Fibroblast of peridontal ligament (primary cell): ENCODE results near the gene MRTFB.

Experiments
- DNase-seq: peaks from one replicate; pipeline ENCODE4 v3.0.0-alpha.2; 2010; ENCODE audit errors: extremely low read depth

Gene MRTFB

DNA sequence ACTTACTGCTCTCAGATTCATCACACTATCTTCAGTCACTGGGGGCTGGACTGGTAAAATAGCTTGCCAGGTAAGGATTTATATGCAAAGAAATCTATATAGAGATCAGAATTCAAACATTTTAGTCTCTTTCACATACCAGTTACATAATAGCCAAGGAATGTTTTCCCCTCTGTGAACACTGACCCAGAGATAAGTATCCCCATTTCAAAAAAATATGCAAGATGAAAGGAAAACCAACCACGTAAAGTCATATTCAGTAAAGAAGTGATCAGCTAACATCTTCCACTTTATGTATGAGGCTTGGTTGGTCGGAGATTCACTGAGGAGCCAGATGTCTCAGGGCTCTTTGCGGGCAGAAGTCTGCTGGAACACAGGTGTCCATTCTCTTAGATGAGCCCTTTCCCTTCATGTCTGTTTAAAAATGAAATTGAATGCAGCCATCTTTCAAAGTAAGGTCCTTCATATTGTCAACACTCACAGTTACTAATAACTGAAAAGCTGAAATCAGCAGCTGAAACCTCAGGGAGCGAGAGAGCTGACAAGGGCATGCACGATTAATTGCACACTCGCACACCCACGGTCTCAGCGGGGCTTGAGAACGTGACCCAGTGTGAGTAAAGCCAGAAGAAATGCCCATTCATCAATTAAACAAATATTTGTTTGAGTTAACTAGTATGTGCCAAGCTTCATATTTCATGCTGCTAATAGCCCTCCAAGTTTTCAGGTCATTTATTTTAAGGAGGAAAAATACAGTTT, 161.2 kb downstream of the MRTFB start:
- DNase-seq, result no peak

DNA sequence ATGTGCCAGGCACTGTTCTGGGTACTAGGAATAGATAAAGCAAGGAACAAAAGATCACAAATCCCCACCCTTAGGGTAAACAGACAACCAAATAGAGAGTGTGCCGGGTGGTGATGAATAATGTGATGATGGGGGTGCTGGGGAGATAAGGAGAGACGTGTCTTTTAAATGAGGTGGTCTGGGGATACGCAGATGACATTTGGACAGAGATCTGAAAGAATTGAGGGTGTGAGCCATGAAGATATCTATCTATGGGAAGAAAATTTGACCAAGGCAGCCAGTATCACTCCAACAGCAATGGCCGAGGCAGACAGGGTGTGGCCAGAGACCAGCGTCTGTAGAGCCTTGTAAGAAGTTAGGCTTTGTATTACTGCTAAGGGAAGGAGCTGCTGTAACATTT, 165.3 kb downstream of the MRTFB start:
- no peak for DNase-seq

DNA sequence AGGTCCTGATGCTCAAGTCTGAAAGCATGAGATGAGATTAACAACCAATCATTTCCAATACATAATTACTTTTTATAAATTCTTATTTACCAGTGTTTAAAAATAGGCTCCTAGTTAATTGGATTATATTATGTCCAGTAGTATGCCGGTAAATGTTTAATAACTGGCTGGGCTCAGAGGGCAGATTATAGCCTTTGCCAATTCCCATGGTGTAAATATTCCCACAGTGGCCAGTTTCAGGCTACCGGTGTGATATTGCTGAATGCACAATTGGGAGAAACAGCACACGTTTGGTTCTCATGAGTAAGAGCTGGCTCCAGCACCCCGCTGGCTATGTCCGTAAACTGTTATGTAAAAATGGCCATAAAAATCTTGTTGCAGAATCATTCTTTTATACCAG, 167.6 kb downstream of the MRTFB start:
- no peak for DNase-seq

DNA sequence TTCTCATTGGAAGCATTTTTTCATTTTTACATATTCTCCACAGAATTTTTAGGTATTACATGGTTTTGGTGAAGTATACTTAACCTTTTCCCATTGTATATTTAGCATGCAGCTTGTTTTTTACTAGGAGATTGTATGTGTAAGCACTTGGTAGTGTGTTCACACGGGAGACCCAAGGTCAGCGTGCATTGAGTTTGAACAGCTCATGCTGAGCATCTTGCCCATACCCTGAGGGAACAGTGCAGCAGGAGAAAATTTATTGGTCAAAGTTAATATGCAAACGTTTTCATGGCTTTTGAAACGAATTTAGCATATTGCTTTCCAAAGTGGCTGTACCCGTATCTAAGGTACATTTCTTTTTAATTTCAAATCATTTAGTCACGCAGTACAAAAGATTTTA, 168.7 kb downstream of the MRTFB start:
- DNase-seq, result no peak

DNA sequence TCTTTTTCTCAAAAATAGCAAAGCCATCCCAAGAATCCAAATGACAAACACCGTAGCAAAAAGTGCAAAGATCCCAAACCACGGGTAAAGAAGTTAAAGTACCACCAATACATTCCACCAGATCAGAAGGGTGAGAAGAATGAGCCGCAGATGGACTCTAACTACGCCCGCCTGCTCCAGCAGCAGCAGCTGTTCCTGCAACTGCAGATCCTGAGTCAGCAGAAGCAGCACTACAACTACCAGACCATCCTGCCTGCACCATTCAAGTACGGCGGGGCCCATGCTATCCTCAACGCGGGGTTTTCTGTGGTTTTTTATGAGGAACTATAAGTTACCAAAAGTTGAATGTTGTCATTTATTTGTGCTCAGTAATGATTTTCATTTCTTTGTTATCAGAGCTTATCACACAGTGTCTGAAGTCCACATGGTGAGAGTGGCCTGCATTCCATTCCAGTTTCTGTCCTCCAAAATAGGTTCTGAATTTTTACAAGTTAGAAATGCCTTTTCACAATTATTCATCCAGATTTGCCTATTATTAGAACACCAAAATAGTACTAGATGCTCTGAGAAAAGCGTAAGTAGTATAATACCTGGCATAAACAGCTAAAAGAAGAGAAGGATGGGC, 169.2 kb downstream of the MRTFB start:
- no peak for DNase-seq

DNA sequence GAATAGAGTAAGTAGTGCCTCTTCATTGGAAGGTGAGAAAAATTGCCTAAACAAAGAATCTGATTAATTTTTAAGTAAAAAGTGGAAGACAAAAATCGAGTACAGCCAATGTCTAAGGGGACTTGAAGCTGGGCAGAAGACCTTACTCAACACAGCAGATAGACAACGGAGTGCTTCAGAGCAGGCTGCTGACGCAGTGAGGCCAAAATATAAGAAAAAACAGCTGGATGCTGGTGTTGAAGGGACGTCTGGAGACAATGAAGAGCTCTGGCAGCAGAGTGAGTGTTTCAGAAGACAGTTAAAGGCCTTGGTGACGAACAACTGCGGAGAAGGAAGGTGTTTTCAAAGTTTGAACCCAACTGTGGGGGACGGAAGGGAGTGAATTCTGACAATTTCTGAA, 169.8 kb downstream of the MRTFB start:
- no peak for DNase-seq

DNA sequence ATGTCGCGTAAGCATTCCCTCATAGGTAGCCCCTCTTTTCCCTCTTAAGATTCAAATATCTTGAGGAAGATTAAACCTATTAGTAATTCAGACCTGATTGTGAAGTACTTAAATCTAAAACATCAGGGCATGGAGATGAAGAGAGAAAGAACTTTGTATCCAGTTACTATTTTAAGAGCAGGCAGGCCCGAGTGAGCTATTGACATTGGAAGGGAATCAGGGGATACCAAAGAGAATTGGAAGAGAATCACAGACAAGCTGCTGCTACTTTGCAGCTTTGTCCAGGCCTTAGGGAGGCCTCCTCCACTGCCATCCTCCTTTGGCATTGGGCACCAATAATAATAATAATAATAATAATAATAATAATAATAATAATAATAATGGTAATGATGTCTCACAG, 170.5 kb downstream of the MRTFB start:
- DNase-seq, result peak; percentile 48

DNA sequence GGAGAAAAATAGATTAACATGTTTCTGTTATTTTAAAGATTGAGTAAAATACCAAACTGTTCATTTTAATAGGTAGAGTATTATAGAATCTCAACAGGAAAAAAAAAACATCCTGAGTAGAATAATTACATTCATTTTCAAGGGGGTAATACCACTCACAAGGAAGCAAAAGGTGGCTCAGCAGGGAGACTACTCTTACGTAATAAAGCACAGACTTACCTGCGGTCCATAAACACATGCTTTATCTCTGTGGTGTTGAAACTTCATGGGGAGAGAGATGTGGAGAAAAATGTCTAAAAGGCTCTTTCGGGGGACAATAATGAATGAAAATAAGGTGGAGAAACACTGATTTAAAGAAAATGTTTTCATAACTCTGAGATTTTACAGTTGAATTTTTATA, 171.7 kb downstream of the MRTFB start:
- no peak for DNase-seq

DNA sequence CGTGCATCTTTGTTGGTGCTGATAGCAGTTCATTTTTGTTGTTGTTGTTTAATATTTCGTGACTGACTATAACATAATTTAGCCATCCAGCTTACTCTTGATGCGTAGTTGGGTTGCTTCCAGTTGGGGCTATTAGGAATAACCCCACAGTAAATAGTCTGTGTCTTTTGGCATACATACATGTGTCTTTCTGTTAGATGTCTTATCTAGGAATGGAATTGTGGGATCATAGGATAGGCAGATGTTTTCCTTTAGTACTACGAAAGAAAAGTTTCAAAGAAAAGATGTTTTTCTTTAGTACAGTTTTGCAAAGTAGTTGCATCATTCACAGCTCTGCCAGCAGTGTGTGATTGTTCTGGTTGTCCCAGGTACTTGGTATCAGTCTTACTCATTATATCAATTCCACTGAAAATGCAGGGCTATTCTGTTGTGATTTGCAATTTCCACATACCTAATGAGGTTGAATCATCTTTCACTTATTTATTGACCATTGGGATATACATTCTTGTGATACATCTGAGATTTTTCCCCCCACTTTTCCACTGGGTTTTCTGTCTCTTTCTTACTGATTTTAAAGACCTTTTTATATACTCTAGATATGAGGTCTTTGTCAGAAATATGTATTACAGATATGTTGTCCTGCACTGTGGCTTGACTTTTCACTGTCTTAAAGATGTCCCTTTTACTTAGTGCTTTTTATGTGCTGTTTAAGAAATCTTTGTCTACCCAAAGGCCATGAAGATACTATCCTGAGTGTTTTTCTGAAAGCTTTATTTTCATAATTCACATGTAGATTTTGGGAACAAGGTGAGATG, 173.3 kb downstream of the MRTFB start:
- DNase-seq, result peak; percentile 39

DNA sequence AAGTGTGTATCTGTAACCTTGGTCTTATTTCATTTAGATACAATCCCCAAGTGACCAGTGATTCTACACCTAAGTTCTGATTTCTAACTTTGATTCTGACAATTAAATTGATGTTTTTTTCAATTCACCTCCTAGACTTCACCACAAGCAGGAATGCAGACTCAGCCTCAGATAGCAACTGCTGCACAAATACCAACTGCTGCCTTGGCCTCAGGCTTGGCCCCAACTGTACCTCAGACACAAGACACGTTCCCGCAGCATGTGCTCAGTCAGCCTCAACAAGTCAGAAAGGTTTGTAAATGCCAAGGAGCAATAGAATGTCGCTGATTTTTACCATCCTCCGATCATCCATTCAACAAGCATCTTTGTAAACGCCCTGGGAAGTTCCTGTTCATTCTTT, 177.7 kb downstream of the MRTFB start:
- no peak for DNase-seq

DNA sequence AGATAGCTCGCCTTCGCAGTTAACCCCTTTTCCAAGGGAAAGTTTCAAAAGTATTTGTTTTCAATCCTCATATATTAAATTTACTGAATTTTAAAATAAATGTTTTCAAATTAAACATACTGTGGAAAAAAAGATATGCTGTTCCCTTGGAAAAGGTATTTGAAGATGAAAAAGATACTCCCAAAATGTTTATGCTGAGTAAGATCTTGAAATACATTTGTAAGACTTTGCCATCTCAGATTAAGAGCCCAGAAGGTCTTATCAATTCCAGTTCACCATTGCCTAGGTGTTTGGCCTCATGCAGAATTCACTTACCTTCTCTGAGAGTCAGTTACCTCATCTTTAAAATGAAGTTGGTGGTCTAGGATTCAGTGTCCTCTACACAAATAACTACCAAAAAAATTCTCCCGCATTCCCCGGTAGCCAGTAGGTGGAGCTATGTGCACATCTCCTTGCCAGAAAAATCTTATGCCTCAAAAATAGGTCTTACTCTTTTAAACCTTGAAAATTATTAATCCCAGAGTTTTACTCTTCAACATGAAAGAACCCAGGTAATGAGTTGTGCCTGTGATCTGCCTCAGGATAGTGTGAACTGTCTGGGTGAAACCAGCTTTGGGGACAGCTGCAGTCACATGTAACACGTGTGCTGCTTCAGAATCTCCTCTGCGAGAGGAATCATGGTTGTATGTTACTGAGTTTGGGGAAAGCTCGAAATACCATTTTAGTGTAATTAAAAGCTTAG, 178.3 kb downstream of the MRTFB start:
- DNase-seq, result peak; percentile 69

DNA sequence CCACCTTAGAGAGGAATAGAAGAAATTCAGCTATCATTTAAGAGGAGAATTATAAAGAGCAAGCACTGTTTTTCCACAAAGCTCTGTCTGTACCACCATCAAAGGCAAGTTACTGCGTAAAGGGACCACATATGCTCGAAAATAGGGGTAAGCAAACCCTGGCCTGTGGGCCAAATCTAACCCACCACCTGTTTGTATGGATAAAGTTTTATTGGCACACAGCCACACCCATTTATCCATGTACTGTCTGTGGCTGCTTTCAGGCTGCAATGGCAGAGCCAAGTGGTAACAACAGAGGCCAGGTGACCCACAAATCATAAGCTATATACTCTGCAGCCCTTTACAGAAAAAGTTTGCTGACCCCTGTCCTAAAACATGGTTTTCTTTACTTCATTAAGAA, 180.3 kb downstream of the MRTFB start:
- no peak for DNase-seq

DNA sequence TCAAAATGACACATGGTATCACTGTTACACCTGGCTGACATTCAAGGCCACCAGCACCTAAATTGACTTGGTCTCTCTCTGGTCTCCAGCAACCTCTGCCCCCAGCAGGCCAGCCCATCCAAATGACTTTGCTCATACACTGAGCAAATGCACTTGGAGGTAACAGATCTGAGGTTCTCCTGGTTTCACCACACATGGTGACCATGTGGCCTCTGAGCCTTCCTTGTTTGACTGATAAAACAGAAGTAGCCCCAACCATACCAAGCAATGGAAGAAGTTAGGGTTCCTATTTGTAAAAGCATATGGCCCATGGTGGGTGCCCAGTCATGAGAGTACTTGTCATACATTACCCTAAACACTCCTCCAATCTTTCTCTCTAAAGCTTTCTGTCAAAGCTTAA, 181.7 kb downstream of the MRTFB start:
- DNase-seq, result no peak

DNA sequence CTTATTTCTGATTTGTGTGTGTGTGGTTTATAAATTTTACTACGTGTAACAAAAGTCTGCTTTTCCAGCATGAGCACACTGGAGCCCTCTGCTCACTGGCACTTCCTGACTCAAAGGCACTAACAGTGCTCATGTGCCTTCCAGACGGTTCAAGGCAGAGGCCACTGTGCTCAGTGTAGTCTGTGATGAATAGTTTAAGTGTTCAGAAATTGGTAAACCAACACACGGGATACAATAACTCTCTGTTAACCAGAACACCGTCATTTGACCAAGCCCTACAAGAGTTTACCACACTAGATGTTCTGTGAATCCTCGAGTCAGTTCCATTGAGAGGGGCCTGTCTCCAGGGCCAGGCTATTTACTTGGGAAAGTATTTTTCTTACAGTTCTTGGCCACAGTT, 191.9 kb downstream of the MRTFB start:
- no peak for DNase-seq

DNA sequence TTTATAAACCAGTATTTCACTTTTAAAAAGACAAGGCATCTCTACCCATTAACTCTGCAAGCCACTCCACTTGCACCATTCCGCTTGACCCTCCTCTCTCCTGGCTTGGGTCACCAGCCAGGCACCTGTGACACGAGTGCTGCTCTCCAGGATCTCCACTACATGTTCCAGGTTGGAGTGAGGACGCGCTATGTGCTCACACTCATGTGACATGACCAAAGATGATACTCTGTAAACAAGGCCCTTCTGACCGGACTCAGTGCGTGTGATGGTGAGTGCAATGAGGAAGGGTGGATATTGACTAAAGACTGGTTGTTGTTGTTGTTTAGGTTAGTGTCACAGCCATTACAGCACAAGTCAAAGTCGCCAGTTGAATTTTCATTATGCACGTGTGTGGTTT, 192.7 kb downstream of the MRTFB start:
- DNase-seq, result no peak

DNA sequence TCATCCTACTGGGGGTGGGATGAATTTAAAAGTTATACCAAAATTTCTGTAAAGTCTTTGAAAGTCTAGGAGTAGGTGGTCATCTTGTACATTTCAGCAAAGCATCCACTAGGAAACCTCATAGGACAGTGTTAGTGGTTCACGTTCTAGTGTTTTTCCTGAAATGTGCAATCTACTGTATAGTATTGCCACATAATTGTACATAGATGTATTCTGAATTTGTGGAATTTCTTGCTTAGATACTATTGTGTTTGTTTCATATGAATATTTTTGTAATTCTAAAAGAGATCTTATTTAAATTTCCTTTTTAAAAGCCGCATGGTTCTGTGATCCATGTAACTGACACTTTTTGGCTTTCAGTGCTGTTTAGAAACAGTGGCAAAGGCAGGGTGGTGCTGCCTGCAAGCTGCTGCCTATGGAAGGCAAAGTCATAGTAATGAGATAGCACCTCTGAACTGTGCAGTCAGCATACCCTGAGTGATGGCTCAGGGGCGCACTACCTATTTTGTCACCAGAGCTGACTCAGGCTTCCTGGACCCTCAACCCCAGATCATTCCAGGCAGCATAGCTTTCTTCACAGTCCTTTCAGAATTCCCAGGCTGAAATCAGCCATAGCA, 193.3 kb downstream of the MRTFB start:
- DNase-seq, result no peak

DNA sequence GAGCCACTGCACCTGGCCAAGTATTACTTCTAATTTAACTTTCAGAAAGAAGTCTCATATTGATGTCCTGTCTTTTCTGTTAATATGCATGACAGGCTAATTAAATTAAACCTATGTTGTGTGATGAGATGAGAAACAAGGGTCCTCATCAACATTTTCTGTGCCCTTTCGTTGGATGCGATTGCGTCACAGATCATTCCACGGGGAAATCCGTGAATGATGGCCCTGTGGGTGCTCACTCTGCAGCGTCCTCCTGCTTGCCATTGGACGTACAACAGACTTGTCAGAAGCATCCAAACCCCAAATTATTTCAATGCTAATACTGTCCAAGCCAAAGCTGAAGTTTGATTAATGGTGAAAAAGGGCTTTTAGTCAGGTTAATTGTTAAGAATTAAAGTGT, 197.0 kb downstream of the MRTFB start:
- no peak for DNase-seq

DNA sequence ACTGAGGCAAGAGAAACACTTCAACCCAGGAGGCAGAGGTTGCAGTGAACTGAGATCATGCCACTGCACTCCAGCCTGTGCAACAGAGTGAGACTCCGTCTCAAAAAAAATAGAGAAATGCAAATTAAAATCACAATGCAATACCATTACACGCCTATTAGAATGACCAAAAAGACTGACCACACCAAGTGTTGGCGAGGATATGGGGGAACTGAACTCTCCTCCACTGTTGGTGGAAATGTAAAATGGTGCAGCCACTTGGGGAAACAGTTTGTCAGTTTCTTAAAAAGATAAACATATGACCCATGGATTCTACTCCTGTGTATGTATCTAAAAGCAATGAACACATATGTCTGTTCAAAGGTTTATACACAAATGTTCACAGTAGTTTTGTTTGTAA, 204.8 kb downstream of the MRTFB start:
- DNase-seq, result no peak

DNA sequence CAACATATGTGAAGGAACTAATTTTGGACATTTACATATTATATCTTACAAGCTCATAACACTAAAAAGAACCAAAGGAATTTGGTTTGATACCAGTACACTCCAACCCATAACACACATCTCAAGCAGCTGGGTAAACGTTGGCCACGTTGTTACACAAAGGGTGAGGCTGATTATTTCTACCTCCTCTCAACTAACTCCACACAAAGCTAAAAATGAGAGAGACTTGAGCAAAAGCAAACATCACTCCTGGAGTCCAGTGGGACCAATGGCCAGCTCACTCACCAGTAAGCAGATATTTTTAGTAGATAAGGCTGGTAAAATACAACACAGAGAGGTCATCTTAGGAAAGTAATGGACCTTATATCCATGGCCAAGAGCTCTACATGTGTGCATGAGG, 207.6 kb downstream of the MRTFB start:
- DNase-seq, result no peak

DNA sequence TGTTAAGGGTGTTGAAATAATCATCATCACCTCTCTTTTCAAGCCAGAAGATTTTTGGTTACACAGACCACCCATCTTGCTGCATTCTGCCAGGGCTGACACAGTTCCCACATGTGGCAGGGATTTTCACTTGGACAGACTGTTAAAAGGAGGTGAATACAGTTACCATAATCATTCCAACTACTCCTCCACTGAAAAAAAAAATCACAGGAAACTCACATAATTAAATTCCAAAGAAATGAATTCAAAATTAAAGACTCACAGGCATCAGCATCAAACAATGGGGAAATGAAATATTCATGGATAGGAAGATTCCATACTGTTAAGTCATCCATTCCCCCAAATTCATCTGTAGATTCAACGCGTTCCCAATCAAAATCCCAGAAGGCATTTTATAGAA, 209.4 kb downstream of the MRTFB start:
- DNase-seq, result no peak

DNA sequence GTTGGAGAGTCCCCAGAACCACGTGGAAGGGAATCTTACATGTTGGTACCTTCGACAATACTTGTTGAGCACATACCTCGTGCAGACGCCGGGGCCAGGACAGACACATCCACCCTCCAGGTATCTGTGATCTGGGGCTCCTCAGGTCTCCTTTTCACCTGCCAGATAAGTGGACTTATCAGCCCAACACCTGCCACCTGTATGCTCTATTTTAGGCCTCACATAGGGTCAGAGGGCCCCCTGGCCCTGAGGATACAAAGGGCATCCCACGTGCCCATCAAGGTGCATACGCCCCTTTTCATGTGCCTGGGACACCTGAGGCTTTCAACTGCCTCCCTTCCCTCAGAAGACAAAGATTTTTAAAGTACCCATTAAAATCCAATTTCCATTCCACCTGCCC, 212.7 kb downstream of the MRTFB start:
- DNase-seq, result no peak

DNA sequence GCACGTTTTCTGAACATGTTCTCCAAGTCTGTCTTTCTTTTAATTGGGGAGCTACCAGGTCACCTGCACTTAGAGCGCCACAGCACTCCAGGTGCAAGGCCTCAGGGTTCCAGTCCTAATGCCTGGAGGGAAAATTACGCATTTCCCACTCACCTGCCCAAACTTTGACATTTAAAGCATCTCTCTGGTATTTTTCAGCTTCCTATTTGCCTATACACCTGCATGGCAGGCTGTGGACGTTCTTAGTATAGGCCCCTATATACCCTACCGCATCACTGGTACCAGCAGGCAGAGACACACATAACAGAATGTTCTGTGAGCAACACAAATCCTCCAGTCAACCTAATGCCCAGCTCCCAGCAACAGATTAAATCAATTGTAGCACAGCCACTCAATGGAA, 213.3 kb downstream of the MRTFB start:
- no peak for DNase-seq
